T-helper 2 cell (primary cell): ENCODE data around the gene PLCB1.
"Not testable (repeated sequence)": the region's sequence is repeated elsewhere in the genome, so short reads cannot be mapped to it uniquely, and the experiment has no call there.

Source experiments
- DNase-seq, 5 experiments: peaks; one replicate each; pipeline versions ENCODE4 v3.0.0 to v3.0.0-alpha.2; 2012 to 2022

Gene PLCB1

GRCh38 chr20:8373579-8373978 is 241.5 kb downstream of the PLCB1 start:
- no peak for DNase-seq

GRCh38 chr20:8375898-8376297 is 243.8 kb downstream of the PLCB1 start:
- no peak for DNase-seq

- DNase-seq = no peak
These were observed 244.9 kb downstream of the PLCB1 start for GRCh38 chr20:8376940-8377339.

GRCh38 chr20:8379125-8379524 is 247.1 kb downstream of the PLCB1 start:
- DNase-seq = not testable (repeated sequence)

- DNase-seq = no peak
These were observed 253.2 kb downstream of the PLCB1 start for GRCh38 chr20:8385247-8385646.

- DNase-seq = no peak
These were observed 254.9 kb downstream of the PLCB1 start for GRCh38 chr20:8386991-8387390.

GRCh38 chr20:8388141-8388540 is 256.1 kb downstream of the PLCB1 start:
- no peak for DNase-seq

- no peak for DNase-seq
These were observed 256.6 kb downstream of the PLCB1 start for GRCh38 chr20:8388707-8389106.

GRCh38 chr20:8389381-8390036 is 257.4 kb downstream of the PLCB1 start:
- peak in 2 of 5 experiments; percentile 10 to 12 for DNase-seq

- no peak for DNase-seq
These were observed 258.0 kb downstream of the PLCB1 start for GRCh38 chr20:8390037-8390433.

GRCh38 chr20:8390500-8390899 is 258.4 kb downstream of the PLCB1 start:
- no peak for DNase-seq

- no peak for DNase-seq
These were observed 261.3 kb downstream of the PLCB1 start for GRCh38 chr20:8393381-8393780.

GRCh38 chr20:8394308-8394945 is 262.4 kb downstream of the PLCB1 start:
- DNase-seq = peak in 1 of 5 experiments; percentile 3

- no peak for DNase-seq
These were observed 263.9 kb downstream of the PLCB1 start for GRCh38 chr20:8395956-8396355.

GRCh38 chr20:8398263-8399051 is 266.4 kb downstream of the PLCB1 start:
- DNase-seq = no peak

- DNase-seq = peak in 2 of 5 experiments; percentile 33 to 50
These were observed 267.9 kb downstream of the PLCB1 start for GRCh38 chr20:8399947-8400346.

GRCh38 chr20:8400486-8400885 is 268.4 kb downstream of the PLCB1 start:
- no peak for DNase-seq

GRCh38 chr20:8401556-8401955 is 269.5 kb downstream of the PLCB1 start:
- no peak for DNase-seq

GRCh38 chr20:8402798-8403197 is 270.7 kb downstream of the PLCB1 start:
- DNase-seq = no peak

GRCh38 chr20:8404912-8405635 is 273.0 kb downstream of the PLCB1 start:
- no peak for DNase-seq

GRCh38 chr20:8406391-8406790 is 274.3 kb downstream of the PLCB1 start:
- no peak for DNase-seq

- DNase-seq = no peak
These were observed 276.7 kb downstream of the PLCB1 start for GRCh38 chr20:8408587-8409307.
